ENCODE measurements around the gene DERL3. TPM values are rescaled to one million over a fixed set of nuclear protein-coding genes. Genes with fewer than 3 reads are reported as not detected.

The DERL3 gene
- total and polyA plus RNA-seq, 2 of the 13 experiments (the other 11 are each of a cell fraction or from before 2014, with no cell fraction given): not detected

DNA sequence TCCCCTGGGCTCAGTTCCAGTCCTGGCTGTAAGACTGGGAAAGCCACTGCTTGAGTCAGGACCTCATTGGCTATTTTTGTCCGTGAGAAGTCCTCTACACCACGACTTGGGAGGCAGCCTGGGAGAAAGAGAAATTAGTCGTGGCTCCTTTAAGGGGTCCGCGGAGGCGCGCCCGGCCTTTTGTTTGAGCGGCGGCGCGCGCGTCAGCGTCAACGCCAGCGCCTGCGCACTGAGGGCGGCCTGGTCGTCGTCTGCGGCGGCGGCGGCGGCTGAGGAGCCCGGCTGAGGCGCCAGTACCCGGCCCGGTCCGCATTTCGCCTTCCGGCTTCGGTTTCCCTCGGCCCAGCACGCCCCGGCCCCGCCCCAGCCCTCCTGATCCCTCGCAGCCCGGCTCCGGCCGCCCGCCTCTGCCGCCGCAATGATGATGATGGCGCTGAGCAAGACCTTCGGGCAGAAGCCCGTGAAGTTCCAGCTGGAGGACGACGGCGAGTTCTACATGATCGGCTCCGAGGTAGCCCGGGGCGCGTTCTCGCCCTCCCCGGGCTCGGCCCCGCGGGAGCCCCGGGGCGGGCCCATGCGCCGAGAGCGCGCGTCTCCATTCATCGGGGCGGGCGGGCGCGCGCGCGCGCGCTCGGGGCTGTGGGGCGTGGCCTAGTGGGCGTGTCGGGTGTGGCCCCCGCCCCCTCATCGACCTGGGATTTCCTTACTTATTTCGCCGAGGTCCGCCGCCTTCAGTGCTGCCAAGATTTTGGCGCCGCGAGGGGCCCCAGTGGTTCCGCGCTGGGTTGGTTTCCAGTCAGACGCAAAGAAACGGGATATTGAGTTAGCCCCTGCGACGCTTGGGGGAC lies 51.8 kb downstream of the DERL3 start, which contains the start of gene SMARCB1 (continued):
- TF ChIP-seq ZFAT (CRISPR knock-in tag; conservative IDR thresholded peaks at IDR 0.05) (no peak), HOXA5 (CRISPR knock-in tag; IDR thresholded peaks at IDR 0.05) (no peak; the same call in 1 of the 2 replicates), HOXA9 (CRISPR knock-in tag; IDR thresholded peaks at IDR 0.05; ENCODE audit: borderline replicate concordance) (no peak), TBX2 (CRISPR knock-in tag; IDR thresholded peaks at IDR 0.05; ENCODE audit: borderline replicate concordance) (peak; percentile 40), ZC3H4 (CRISPR knock-in tag; IDR thresholded peaks at IDR 0.05; ENCODE audit: borderline replicate concordance) (peak; percentile 55; the same call in 1 of the 2 replicates), KDM5B (CRISPR knock-in tag; IDR thresholded peaks at IDR 0.05; ENCODE audit: borderline replicate concordance) (peak; percentile 95), MYNN (CRISPR knock-in tag; IDR thresholded peaks at IDR 0.05; ENCODE audit: low read depth) (no peak), LCORL (IDR thresholded peaks at IDR 0.05) (no peak), LCORL (CRISPR knock-in tag; IDR thresholded peaks at IDR 0.05) (no peak; the same call in 1 of the 2 replicates), SRSF4 (IDR thresholded peaks at IDR 0.05; ENCODE audit: low read depth, low read length, poor library complexity, severe bottlenecking) (no peak), NFIB (CRISPR knock-in tag; IDR thresholded peaks at IDR 0.05; ENCODE audit: borderline replicate concordance) (no peak), GTF2F1 (IDR thresholded peaks at IDR 0.05; ENCODE audit: low read length) (0 out of 2 replicates have a peak, but pooled peaks have one; percentile 6), ISX (CRISPR knock-in tag; conservative IDR thresholded peaks at IDR 0.05) (no peak), ZNF670 (CRISPR knock-in tag; IDR thresholded peaks at IDR 0.05; ENCODE audit: borderline replicate concordance) (no peak), MTF2 (CRISPR knock-in tag; IDR thresholded peaks at IDR 0.05; ENCODE audit: borderline replicate concordance) (no peak), ELF1 (CRISPR knock-in tag; IDR thresholded peaks at IDR 0.05) (no peak), ZNF292 (CRISPR knock-in tag; IDR thresholded peaks at IDR 0.05; ENCODE audit: borderline replicate concordance, low read depth) (no peak), ZNF24 (IDR thresholded peaks at IDR 0.05) (no peak), ZNF329 (CRISPR knock-in tag; IDR thresholded peaks at IDR 0.05; ENCODE audit: low read depth) (peak; percentile 51; the same call in 1 of the 2 replicates), KAT7 (CRISPR knock-in tag; IDR thresholded peaks at IDR 0.05; ENCODE audit: borderline replicate concordance) (no peak), JARID2 (CRISPR knock-in tag; IDR thresholded peaks at IDR 0.05; ENCODE audit: insufficient replicate concordance) (no peak), PTBP1 (IDR thresholded peaks at IDR 0.05; ENCODE audit: low read depth, low read length, poor library complexity, severe bottlenecking) (no peak), ZKSCAN8 (CRISPR knock-in tag; IDR thresholded peaks at IDR 0.05; ENCODE audit: borderline replicate concordance) (no peak), HDAC1 (CRISPR knock-in tag; IDR thresholded peaks at IDR 0.05) (peak; percentile 39), MAFG (CRISPR knock-in tag; IDR thresholded peaks at IDR 0.05) (no peak)
- TF ChIP-seq, protein P1, sequence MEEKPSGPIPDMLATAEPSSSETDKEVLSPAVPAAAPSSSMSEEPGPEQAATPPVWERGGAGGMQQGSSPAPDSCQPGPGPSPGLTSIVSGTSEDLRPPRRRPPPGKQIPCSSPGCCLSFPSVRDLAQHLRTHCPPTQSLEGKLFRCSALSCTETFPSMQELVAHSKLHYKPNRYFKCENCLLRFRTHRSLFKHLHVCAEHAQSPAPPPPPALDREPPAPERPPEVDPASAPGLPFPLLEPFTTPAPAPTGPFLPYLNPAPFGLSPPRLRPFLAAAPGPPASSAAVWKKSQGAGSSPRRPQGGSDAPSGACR (CRISPR knock-in tag; IDR thresholded peaks at IDR 0.05): no peak
- TF ChIP-seq, protein P2, sequence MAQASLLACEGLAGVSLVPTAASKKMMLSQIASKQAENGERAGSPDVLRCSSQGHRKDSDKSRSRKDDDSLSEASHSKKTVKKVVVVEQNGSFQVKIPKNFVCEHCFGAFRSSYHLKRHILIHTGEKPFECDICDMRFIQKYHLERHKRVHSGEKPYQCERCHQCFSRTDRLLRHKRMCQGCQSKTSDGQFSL (CRISPR knock-in tag; IDR thresholded peaks at IDR 0.05): no peak
- TF ChIP-seq, protein P3, sequence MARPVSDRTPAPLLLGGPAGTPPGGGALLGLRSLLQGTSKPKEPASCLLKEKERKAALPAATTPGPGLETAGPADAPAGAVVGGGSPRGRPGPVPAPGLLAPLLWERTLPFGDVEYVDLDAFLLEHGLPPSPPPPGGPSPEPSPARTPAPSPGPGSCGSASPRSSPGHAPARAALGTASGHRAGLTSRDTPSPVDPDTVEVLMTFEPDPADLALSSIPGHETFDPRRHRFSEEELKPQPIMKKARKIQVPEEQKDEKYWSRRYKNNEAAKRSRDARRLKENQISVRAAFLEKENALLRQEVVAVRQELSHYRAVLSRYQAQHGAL (CRISPR knock-in tag; IDR thresholded peaks at IDR 0.05; ENCODE audit: not compliant biosample characterization): no peak
